NCI-H2171 (cell line): ENCODE results near the gene EFNA3.

Experiments
- DNase-seq: peaks from one replicate; lab custom pipeline; 2025; lab: John Stamatoyannopoulos, UW

EFNA3 gene, protein sequence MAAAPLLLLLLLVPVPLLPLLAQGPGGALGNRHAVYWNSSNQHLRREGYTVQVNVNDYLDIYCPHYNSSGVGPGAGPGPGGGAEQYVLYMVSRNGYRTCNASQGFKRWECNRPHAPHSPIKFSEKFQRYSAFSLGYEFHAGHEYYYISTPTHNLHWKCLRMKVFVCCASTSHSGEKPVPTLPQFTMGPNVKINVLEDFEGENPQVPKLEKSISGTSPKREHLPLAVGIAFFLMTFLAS

DNA sequence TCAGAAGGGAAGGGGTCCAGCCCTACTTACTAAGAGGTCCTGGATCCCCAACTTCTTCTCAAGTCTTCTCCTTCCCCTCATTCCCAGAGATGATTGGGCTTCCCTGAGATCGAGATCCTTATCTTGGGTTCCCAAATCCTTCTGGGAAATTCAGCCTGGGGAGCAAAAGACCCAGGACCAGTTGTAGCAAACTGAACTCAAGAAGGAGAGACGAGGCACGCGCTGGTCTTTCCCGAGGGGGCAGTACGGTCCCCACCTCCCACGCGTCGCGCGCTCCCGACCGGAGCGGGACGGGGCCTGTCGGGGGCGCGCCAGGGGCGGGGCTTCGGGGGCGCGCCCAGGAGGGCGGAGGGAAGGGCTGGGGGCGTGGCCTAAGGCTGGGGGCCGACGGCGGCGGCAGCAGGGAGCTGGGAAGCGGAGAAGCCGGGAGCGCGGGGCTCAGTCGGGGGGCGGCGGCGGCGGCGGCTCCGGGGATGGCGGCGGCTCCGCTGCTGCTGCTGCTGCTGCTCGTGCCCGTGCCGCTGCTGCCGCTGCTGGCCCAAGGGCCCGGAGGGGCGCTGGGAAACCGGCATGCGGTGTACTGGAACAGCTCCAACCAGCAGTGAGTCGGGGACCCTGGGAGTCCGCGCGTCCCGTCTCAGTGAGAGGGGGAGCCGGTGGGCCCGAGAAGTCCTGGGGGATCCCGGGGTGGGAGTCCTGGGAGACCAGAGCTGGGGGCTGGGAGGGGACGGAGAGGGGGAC, at the start of gene EFNA3:
Gene EFNA3 (plus strand): TSS at position 369 of the 741 bp plus-strand sequence. CDS start 105 bp downstream, at position 474.
- DNase-seq, result peak; percentile 64

- no peak for DNase-seq
Measured at GRCh38 chr1:155029513-155030242, 49.0 kb upstream of the EFNA3 start.

GRCh38 chr1:155030243-155030795, 48.3 kb upstream of the EFNA3 start:
- DNase-seq, result no peak

GRCh38 chr1:155030899-155031298, 47.7 kb upstream of the EFNA3 start:
- DNase-seq, result no peak

GRCh38 chr1:155032886-155033285, 45.8 kb upstream of the EFNA3 start:
- DNase-seq, result no peak

DNA sequence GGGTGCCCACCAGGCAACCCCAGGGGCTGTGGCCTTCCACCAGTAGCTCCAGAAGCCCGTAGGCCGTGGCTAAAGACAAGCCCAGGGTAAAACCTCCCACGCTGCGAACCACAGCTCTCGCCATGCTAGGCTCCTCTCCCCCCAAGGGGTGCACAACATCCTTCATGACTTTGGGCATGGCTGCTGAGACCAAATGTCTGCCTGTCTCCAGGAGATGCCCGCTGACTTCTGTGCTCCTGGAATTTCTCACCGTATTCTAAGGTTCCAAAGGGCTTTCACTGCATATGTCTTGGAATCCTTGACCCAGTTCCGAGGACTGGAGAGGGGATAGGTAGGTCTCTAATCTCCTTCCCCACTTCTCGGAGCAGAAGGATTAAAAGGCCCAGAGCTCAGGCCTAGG, 45.1 kb upstream of the EFNA3 start, which contains the start of the genes DCST1 and DCST2:
Gene DCST1 (plus strand): TSS at position 301 of the 400 bp plus-strand sequence. CDS start 213 bp downstream, outside the sequence.
Gene DCST2 (minus strand): TSS at position 258 of the 400 bp plus-strand sequence. CDS start 80 bp downstream, at position 178.
- DNase-seq, result no peak

DNA sequence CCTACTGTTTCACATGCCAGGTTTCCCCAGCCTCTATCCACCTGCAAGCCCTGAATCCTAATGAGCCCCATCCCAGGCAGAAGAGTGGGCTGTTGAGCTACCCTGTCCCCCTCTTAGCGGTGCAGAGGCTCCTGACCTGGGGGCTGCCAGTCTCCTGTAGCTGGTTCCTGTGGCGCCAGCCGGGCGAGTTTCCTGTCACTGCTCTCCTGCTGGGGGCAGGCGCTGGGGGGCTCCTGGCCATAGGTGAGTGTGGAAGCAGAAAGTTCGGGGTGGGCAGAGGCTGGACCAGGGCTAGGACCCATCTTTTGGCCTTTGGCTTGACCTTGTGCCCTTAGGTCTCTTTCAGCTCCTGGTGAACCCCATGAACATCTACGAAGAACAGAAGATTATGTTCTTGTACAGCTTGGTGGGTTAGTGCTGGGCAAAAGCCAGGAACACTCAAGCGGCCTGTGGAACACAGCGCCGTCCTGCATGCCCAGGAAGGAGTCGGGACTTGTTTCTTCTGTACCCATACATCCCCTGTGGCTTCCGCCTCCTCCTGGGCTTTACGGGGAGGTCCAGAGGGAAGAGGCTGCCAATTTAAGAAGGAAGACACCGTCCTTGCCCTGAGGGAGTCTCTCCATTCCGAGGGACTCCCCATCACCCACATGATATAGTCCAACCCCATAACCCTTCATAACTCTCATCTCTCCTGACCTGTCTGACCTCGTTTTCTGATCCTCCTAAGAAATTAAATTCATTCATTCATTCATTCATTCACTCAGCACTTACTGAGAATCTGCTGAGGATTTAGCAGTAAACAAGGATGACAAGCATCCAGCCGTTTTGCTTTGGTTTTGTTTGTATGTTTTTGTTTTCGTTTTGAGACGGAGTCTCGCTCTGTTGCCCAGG, 44.1 kb upstream of the EFNA3 start:
- no peak for DNase-seq

DNA sequence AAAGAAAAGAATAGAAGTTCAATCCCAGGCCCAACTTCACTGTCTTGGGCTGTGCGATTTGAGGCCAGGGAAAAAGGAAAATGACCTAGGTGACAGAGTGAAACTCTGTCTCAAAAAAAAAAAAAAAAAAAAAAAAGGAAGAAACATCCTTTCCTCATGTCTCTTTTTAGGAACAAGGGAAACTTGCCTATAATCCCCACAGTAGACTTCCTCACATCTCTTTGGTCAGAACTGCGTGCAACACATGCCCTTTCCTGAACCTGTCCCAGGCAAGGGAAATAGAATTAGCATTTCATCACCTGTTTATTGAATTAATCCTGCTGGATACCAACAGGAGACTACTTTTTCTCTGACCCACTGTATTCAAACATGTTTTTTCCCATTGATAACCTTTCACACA, 42.7 kb upstream of the EFNA3 start:
- no peak for DNase-seq

DNA sequence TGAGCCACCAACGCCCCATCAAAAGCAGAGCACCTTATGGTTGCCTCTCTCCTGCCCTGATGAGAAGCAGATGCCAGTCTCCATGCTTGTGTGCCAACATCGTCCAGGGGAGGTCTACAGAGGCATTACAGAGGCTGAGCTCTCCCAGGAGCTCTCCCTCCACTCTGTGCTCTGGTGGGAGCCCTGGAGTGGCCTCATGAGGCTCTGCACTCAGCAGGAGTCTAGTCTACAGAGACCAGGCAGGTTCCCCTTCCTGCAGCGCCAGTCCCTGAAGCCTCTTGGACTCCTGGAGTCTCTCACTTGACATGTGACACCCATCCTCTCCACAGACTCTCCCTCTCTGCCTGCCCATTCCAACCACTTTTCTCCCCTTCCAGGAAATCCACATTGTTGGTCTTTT, 41.6 kb upstream of the EFNA3 start:
- DNase-seq, result no peak

DNA sequence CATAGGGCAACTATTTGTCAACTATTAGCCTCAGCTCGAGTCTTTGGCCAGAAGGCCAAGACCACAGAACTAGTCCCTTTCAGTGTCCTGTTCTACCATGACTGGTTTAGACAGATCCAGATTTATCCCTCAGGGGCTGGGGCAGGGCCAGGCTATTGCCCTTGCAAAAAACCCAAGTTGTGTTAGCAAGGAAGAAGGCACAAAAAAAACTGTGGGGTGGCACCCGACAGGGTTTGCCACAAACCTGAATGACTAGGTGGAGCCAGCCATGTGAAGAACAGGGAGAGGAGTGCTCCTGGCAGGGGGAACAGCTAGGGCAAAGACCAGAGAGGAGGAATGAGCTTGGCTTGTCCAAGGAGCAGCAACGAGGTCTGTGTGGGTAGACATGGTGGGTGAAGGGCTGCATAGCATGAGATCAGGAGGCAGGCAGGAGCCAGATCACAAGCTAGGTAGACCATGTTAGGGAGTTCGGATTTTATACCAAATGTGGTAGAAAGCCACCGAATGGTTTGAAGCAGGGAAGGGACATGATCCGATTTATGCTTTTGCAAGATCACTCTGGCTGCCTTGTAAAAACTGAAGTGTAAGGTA, 40.7 kb upstream of the EFNA3 start:
- no peak for DNase-seq

GRCh38 chr1:155038602-155039307, 39.9 kb upstream of the EFNA3 start:
- no peak for DNase-seq

DNA sequence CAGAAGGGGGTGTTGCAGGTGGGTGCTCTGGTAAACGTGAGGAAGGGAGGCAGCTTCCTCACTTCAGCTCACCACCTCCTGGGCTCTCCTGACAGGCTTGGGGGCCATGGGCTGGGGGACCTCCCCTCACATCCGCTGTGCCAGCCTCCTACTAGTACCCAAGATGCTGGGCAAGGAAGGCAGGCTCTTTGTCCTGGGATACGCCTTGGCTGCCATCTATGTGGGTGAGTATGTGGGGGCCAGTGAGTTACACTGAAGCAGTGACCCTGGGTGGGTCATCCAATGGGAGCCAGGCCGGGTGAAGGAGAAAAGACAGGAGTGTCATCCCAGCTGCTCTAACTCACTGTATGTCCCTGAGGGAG, 39.3 kb upstream of the EFNA3 start:
- no peak for DNase-seq

DNA sequence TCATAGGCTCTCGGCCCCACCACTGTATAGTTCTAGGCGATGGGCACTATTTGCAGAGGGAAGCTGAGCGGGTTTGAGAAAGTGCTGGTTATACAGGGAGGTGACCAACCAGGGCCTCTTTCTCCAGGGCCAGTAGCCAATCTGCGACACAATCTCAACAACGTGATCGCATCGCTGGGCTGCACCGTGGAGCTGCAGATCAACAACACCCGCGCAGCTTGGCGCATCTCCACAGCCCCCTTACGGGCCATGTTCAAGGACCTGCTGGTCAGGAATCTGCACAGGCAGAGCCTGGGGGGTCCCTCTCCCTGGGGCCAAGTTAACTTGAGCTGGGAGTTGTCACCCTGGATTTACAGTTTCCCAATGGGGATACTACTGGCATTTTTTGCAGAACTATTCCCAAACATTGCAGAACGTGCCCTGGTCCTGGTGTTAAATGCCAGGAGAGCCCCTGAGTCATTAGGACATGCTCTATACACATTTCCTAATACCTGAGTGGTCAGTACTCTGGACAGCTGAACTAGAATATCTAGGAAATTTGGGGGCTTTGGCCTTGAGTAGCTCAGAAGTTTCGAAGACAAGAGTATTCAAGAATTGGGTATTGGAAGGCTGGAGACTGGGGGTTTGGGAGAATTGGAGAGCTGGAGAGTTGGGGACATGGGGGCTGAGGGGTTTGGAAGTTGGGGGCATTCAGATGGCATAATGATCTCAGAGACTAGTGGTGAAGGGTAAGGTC, 38.1 kb upstream of the EFNA3 start:
- DNase-seq, result no peak

- no peak for DNase-seq
Measured at GRCh38 chr1:155042789-155043188, 35.8 kb upstream of the EFNA3 start.

DNA sequence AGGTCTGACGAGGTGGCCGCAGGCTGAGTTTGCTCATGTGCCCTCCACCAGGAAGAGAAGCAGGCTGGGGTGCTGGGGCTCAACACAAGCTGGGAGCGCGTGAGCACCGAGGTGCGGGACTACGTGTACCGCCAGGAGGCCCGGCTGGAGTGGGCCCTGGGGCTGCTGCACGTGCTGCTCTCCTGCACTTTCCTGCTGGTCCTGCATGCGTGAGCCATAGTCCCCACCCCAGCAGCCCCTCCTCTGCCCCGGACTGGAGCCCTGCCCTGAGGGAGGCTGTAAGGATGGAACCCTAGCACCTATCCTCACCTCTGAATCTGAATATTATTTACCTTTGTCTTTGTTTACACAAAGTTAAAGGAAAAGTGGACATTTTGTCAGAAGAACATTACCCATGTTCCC, 35.3 kb upstream of the EFNA3 start:
- no peak for DNase-seq

DNA sequence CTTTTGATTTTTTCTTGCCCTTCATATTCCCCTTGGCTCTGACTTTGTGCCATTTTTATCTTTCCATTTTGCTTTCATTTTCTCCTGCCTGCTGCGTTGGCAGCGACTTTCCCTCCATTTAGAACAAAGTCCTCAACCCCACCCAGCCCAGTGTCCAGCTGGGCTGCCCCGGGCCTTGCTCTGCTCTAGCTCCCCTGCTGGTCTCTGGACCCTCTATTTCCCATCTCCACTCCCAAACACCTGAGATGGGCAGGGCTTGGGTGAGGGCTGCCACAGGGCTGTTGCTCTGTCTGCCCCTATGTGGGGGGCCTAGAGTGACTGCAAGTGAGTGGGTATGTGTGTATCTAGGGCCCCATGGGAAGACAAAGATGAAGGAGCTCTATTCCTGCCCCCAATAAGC, 34.8 kb upstream of the EFNA3 start:
- no peak for DNase-seq

DNA sequence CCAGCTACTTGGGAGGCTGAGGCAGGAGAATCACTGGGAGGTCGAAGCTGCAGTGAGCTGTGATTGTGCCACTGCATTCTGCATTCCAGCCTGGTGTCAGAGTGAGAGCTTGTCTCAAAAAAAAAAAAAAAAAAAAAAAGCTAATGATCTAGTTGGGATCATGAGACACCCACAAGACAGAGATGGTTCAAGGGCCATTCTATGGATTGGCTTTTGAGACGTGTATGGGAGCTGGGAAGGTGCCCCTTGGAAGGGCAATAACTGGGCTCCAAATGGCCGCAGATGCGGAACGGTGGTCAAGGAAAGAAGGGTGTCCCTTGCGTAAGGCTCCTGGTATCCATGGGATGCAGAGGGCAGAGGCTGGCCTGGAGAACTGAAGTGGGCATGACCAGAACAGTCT, 34.3 kb upstream of the EFNA3 start:
- DNase-seq, result no peak

DNA sequence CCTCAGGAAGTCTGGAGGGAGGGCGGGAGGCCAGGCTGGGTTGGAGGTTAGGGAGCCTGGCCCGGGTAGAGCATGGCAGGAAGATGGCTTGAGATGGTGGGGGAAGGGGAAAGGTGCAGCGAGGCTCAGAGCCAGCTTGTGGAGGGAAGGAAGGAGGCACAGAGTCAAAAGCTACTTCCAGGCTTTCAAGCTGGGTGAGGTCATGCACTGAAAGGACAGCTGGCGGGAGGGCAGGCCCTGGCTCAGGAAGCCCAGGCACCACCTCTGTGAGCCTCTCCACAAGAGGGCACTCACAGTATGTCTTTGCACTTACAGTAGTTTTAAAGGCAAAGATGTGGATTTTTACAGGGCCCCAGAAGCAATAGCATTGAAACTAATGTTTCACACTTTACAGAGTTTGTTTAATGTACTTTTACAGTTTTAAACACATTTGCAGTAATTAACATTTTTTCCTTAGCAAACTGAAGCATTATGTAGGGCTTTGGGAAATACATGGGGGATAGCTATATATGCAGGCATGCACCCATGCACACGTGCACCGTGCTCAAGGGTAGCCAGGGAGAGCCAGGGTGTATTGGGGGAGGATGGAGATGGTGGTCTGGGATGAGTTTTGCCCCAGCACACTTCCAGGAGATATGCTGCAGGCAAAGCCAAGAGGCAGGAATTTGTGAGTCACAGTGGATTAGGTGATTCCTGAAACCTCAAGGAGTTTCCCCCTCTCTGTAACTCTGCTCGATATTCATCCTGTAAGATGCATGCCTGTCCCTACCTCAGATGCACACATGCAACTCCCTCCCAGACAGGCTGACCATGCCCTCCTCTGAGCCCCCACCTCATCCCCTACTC, 33.6 kb upstream of the EFNA3 start:
- peak; percentile 23 for DNase-seq
